HG02763 (cell line): ENCODE measurements around the gene SMAD1.
A peak's percentile ranks its signal among the peaks of the same experiment; 100 is the strongest.

Experiments used
- ATAC-seq: cut with Tn5 transposase; IDR thresholded peaks from one replicate; pipeline ENCODE4 v1.9.1; 2021; ENCODE audit warnings: mild to moderate bottlenecking, moderate library complexity; ENCODE audit not compliant: unreplicated experiment

SMAD1 gene

DNA sequence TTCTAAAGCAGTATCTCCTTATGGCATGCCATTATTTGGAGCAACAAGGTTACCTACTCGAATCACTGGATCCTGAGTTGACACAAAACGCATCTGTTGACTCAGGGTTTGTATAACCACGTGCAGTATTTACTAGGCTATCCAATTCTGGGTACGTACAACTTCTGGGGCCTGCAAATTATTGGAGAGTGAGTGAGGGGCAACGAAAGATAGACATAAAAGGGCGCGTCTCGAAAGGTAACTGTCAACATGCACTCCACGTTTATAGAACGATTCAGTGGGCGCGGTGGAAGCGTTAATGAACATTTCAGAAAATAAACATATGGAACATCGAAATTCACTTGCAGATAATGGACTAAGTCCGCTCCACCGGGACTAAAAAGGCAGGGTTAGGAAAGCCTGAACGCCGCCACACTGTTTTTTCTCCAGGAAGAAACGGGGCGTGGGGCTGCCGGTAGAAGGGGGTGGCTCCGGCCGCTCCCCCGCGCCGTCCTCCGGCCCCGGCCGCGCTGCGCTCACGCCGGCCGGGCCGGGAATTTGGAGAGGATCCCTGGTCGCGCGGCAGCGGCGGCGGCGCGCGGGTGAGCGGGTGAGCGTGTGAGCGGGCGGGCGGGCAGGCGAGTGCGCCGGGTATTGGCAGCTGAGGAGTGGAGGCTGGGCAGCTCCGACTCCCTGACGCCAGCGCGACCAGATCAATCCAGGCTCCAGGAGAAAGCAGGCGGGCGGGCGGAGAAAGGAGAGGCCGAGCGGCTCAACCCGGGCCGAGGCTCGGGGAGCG is at the start of gene SMAD1:
Gene SMAD1, plus strand, starts transcription at position 690 of the 778 bp plus-strand sequence. CDS start 32,761 bp downstream, outside the sequence.
- ATAC-seq = peak; percentile 47

DNA sequence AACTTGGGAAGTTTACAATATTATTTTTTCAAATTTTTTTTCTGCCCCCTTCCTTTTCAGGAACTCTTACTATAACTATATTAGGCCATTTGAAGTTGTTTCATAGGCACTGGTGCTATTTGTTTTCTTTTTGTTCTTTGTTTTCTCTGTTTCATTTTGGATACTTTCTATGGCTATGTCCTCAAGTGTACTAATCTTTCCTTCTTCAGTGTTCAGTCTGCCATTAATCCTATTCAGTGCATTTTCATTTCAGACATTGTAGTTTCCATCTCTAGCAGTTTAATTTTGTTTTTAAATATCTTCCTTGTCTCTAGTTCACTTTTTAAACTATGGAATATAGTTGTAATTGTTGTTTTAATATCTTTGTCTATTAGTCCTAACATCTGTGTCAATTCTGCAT is 48.0 kb upstream of the SMAD1 start:
- ATAC-seq = no peak

DNA sequence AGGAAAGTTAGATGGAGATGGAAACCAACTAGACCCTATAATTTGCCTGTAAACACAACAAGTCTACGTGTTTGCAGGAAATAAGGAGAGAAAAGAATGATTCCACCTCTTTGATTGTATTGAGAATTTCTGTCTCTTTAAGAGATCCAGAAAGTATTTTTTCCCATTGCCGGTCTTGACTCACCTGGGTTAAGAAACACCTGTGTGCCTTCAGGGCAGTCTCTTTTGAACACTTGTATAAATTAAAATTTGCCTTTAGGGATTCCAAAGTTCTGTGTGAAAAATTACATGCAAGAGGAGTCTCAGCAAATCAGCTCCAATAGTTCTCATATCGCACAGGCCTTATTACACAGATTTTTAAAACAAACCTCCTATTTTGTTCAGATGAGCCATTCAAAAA is 46.0 kb upstream of the SMAD1 start:
- ATAC-seq = no peak

DNA sequence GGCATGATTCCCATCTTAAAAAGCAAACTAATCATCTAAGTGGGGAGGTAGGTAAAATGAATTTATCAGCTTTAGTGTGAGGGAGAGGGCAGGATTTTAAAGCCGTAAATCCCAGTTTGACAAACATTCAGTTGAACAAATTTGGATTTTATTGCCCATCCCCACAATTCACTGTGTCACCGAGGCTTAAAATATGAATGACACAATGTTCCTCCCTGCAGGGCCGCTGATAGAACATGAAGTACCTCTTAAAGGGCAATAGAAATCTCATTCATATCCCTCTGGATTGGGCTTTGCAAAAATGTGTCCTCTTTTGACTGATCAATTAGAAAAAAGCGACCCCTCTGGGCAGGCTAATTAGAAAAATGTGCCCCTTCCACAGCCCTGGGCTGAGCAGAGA is 45.5 kb upstream of the SMAD1 start:
- ATAC-seq = no peak

DNA sequence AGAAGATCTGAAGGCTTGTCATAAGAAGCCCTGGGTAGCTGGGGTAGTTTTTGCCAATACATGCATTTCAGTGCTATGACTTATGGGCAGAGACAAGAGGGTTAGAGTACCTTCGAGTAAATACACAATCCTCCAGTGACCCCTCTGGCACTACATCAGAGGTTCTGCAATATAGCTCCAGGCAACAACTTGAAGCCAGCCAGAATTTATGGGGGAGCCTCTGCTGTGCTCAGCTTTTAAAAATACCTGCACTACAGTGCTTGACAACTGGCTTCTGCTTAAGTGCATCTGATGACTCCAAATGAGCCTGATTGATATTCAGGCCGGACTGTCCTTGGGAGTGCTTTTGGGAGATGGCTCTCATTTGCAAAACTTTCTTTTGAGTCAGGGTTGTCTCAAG is 44.9 kb upstream of the SMAD1 start:
- ATAC-seq = no peak

DNA sequence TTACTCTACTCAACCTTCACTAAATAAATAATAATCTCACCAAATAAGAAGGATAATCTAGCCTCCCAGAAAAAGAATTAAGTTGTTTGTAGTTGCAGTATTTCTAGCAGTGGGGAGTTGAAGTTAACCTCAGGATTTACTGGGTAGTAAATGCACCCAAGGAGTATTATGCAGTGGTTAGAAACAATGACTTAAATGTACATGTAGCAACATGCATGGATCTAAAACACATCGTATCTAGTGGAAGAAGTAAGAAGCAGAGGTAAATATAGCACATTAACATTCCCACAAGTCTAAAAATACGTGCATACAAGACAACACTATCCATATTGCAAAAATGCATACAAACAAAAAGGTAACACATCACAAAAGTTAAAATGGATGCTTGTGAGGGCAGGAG is 44.2 kb upstream of the SMAD1 start:
- ATAC-seq = no peak

DNA sequence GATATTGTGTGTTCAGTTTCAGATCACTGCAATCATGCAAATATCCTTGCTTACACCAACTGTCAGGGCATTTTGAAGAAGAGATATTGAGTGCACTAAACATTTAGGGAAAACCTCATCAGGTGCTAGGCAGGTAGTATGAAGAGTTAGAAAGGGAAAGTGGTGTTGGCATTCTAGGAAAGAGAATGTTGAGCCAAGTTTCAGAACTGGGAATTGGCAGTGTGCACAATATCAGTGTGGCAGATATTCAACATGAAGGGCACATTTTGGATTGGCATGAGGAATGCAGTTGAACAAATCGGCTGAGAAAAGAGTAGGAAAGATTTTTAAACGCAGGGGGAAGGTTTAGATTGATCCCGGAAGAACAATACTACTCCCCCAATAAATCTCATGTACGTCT is 43.4 kb upstream of the SMAD1 start:
- ATAC-seq = no peak

DNA sequence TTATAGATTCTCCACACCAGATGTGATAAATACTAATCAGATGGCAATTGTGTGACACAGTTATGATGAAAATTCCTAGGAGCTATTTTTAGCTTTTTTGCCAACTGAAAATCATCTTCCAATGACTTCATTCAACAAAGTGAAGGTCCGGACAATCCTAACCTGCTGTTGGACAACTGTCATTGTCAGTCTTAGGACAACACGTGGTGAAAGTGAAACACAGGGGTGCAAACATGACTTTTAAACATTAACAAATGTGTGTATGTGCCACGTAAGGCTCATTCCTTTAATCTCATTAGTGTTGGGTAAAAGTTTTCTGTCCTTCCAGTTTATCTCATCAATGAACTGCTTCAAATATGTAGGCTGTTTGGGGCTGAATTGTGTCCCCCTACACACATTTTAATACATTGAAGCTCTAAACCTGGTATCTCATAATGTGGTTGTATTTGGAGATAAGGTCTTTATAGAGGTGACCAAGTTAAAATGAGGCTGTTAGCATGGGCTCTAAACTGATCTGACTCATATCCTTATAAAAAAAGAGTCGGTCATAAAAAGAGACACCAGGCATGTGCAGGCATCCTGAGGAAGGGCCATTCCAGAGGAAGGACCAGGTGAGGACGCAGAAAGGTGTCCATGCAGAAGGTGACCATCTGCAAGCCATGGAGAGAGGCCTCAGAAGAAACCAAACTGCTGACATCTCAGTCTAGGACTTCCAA is 41.2 kb upstream of the SMAD1 start:
- ATAC-seq = no peak

DNA sequence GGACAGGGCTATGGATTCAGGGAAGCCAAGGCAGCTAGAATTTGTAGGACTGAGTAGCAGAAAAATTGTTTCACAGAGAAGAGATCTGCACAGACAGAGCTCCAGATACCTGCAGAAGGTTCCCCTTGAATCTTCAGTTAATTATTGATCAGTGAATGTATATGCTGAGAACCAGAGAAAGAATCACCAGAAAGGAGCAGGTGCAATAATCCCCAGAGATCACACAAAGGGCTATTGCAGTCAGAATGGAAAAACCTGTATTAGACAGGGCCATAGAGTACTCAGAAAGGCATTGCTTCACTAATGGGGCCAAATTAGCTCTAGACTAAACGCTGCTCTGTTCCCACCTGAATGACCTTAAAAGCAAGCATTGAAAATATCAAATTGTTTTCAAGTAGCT is 35.5 kb upstream of the SMAD1 start:
- ATAC-seq = peak; percentile 79

DNA sequence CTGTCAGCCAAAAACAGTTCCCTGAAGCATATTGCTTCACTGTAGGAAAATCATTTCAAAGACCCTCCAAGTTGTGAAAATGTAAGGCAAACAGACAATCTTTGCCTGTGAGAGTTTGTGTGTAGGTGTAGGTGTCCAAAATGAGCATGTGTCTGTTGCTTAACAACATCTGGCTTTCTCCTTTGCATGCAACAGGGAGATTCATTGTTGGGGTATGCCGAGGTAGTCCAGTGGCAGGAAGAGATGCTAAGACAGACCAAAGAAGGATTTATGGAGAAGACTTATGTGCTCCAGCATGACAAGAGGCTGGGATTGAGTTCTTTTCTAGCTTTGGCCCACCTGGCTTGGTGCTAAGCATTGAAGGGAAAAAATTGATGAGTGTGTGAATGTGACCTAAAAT is 29.8 kb upstream of the SMAD1 start:
- ATAC-seq = no peak

DNA sequence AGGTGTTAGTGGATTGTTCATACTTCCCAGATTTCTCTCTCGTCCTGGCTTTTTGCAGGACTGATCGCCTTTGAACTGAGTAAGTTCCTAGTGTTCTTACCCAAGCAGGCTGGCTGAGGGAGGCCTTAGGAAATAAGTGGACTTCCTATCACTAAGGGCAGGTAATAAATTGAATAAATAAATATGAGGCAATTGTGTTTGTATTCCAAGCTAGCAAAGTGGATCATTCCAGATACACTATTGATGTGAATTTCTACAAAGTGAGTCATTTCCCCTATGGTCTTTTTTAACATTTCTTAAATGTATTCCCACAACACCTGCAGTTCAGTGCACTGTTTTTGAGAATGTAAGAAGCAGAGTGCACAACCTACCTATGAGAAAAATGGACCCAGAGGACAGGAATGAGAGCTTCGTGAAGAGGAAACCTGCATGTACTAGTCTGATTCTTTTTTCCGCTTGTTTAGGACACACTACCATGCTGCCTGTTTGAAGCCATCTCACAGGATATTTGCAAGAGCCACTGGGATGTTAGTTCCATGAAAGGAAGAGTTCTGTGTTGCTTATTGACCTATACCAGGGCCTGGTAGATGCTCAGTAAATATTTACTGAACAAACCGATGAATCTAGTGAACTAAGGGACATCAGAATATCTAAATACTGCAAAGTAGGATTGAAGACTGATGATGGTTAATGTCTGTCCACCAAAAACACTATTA is 29.0 kb upstream of the SMAD1 start:
- no peak for ATAC-seq

DNA sequence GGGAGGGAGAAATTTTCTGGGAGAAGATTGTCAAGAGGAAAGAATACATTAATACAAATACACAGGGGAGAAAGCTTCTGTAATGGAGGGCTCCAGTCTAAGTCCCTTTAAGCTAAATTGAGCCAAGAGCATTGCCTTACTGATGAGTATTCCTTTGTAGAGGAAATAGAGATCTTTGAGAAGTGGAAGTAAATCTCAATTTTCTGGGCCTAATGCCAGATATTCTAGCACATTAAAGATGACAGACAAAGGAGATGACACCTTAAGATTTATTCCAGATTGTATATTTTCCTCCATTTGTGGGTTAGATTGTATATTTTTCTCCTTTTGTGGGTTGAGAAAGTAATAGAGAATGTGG is 28.5 kb upstream of the SMAD1 start:
- ATAC-seq = no peak

DNA sequence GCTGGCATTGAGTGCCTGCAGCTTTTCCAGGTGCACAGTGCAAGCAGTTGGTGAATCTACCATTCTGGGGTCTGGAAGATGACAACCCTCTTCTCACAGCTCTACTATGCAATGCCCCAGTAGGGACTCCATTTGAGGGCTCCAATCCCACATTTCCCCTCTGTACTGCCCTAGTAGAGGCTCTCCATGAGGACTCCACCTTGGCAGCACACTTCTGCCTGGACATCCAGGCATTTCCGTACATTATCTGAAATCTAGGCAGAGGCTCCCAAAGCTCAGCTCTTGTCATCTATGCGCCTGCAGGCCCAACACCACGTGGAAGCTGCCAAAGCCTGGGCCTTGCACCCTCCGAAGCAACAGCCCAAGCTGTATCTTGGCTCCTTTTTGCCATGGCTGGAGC is 8.4 kb upstream of the SMAD1 start:
- ATAC-seq = no peak

DNA sequence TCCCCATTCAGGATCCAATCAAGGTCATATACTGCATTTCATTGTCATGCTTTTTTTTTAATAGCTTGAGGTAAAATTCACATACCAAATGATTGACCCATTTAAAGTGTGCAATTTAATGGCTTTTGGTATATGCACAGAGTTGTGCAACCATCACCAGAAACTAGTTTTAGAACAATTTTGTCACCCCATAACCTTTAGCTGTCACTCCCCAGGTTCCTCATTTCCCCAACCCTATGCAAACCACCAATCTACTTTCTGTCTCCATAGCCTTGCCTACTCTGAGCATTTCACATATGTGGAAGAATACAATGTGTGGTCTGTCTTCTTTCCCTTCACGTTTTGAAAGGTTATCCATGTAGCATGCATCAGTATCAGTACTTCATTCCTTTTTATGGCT is 1.4 kb upstream of the SMAD1 start:
- ATAC-seq = no peak

DNA sequence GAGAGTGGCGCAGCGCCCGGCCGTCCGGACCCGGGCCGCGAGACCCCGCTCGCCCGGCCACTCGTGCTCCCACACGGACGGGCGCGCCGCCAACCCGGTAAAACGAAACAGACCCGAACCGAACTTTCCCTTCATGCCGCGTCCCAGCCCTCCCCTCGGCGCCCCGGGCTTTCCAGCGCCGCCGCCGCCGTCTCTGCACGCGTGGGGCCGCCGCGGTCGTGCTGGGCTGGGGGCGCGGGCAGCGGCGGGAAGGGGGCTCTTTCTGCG is 222 bp downstream of the SMAD1 start:
- ATAC-seq = peak; percentile 33

DNA sequence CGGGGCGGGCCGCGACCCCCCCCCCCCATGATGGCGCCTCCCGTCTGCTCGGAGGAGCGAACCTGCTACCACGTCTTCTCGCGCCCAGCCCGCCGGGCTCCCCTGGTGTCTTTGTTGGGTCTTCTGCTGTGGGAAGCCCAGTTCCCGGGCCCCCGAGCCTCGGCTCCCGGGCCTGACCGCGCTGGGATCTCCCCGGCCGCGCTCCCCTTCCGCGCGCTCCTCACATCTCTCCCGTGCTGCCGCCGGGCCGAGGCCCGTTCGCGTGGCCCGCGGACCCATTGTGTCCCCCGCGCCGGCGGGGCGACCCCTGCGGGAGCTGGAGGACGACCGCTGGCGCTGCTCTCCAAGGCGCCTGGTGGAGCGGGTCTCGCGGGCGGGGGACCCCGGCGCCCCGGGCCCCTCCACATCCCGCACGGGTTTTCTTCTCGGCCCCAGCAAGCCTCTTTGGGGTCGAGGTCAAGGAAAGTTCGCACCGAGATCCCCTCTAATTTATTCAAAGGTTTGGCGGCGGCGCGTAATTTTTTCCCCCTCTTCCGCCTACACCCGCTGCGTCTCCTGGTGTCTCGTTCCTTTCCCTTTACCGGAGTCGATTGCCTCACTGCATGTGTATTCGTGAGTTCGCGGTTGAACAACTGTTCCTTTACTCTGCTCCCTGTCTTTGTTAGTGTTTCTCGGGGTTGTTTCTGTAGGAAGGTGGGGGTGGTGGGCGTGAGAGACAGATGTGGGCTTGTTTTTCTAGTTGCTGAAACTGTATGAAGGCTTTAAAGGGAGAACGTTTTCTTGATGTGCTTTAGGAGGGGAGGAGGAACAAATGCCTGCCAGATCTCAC is 770 bp downstream of the SMAD1 start:
- peak; percentile 32 for ATAC-seq

DNA sequence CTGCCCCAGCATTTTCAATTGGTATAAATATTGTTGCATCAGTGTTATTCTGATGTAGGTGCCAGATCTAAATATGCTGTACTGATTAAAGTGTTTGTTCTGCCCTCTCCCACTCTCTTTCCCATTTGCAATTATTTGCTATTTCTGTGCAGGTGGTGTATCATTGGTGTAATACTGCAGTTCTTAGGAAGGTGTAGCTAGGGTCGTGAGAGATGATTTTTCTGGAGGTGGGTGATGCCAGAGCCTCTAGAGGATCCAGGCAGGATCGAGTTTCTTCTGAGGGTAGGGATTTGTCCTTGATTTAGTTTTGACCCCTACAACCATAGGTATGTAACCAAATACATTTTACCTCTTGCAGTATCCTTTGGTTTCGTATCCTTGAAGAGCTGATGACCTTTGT is 1.9 kb downstream of the SMAD1 start:
- no peak for ATAC-seq

DNA sequence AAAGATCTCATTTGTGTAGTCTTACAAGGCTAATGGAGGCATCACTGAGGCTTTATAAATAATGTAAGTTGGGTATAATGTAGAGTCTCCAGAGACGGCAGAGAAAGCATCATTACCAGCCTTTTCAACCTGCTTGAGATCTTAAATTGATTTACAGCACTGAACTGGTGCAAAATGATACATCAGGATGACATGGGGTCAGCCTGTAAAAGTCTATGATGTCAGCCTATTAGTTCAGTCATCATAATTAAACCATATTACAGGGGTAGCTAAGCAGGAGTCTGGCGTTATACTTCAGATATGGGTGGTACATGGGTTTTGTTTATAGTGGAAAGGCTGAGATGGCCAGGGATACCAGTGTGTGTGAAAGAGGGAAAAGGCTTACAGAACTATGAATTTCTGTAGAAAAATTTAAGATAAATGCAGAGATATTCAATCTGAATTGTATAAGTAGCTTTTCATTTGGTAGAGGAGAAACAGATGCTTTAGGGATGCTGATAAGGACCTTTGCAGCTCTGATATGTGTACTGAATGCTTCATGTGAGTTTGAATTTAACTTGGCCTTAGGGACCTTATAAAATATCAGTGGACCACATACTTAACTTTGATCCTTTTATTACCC is 2.7 kb downstream of the SMAD1 start:
- no peak for ATAC-seq

DNA sequence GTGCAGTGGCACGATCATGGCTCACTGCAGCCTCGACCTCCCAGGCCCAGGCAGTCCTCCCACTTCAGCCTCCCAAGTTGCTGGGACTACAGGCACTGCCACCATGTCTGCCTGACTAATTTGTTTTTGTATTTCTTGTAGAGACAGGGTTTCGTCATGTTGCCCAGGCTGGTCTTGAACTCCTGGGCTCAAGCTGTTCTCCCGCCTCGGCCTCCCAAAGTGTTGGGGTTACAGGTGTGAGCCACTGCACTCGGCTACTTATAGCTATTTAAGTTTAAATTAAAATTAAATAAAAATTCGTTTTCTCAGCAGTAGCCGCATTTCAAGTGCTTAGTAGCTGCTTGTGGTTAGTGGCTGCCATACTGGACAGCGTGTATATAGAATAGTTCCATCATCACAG is 3.5 kb downstream of the SMAD1 start:
- no peak for ATAC-seq

DNA sequence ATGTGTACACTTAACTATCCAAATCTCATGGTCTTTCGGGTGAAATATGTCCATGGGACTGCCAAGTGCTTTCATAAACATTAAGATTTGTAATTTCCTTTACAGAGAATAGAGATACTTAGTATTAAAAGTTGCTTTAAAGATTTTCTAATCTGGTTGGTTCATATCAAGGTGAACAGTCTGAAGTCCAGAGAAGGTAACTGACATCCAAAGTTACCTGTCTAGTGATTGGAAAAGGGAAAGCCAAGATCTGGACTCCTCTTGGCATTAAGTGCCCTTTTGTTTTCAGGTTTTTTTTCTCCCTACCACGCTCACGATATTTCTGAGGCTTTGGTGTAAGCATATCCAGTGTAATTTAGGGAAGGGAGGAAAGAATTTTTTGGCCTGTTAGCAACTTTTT is 5.0 kb downstream of the SMAD1 start:
- ATAC-seq = no peak

DNA sequence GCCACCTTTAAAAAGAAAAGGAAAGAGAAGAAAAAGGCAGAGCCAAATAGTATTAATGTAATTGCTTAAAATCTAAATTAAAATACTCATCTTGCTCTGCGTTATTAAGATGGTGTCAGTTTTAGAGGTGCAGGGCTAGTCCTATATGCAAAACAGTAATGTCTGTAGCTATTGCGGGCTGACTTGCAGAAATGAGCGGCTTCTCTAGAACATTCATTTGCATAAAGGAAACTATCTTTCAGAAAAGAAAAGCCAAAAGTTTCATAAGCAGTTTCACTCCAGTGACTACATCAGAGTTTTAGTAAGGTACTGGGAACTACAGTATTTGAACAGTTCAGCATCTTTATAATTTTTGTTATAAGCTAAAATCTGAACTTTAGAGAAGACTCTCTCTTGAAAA is 6.0 kb downstream of the SMAD1 start:
- peak; percentile 99 for ATAC-seq
